ENCODE data around the gene LYST. TPM values are rescaled to one million over a fixed set of nuclear protein-coding genes. Genes with fewer than 3 reads are reported as not detected.

The LYST gene
- total and polyA plus RNA-seq, 4 donors, result 4.1 to 63.3 (median 26.8) TPM

DNA sequence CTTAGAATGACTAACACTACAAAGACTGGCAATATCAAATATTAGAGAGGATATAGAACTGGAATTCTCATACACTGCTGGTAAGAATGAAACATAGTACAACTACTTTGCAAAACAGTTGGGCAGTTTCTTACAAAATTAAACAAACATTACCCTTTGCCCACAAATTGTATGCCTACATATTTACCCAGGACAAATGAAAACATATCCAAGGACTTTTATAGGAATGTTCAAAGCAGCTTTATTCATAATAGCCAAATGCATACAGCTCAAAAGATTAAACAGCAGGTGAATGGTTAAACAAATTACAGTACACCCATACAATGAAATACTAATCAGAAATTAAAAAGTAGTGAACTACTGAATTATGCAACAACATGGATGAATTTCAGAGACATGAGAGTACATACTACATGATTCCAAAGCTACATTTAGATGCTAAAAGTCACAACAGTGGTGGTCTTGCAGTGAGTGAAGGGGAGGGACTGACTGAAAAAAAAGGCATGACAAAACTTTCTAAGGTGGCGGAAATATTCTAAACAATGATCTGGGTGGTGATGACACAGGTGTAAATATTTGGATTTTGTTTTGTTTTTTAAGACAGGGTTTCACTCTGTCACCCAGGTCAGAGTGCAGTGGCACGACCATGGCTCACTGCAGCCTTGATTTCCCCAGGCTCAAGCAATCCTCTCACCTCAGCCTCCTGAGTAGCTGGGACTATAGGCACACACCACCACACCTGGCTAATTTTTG, 40.4 kb downstream of the LYST start:
- H3K9me3 ChIP-seq (ENCODE audit: control insufficient read depth, low read length), result no peaks in the 10 kb centered on the region
- ATAC-seq (ENCODE audit: low FRiP score) (no peak), DNase-seq (no peak)
- H3K4me3 ChIP-seq (ENCODE audit: low read length in 2 of 2), result no peak overlapping the region
- no peak overlapping the region for H3K27ac ChIP-seq (ENCODE audit: low read depth in 1 of 2, low read length in 2 of 2)
- peaks cover 0 to 5% of the 10 kb centered on the region in 2 donors for H3K4me1 ChIP-seq (ENCODE audit: control insufficient read depth in 1 of 2, insufficient read depth in 2 of 2, low read length in 2 of 2)
- peaks cover 0 to 2% of the 10 kb centered on the region in 2 donors for H3K36me3 ChIP-seq (ENCODE audit: control insufficient read depth in 1 of 2, insufficient read depth in 2 of 2, low read length in 1 of 2)
- no peaks in the 10 kb centered on the region for H3K27me3 ChIP-seq (ENCODE audit: control insufficient read depth in 1 of 2, insufficient read depth in 2 of 2, low read length in 1 of 2)
- WGBS, 2 donors, result 93 to 97% methylated on average over 2 of the region's 2 CpGs
- intact Hi-C loops (cut with DNase I), result no loop called here

DNA sequence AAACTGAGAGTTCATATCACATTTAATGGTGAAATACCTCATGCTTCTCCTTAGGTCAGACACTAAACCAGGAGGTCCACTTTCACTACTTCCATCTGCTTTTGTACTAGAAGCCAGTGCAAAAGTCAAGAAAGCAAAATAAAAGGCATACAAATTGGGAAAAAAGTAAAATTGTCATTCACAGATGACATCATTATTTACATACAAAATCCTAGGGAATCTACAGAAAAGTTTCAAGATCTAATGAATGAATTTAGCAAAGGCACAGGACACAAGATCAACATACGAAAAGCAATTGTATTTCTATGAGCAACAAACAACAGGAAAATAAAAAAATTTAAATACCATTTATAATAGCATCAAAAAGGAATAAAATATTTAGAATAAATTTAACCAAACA, 41.5 kb downstream of the LYST start:
- peaks cover 0 to 2% of the 10 kb centered on the region in 2 donors for H3K36me3 ChIP-seq (ENCODE audit: control insufficient read depth in 1 of 2, insufficient read depth in 2 of 2, low read length in 1 of 2)
- no peak overlapping the region for H3K4me3 ChIP-seq (ENCODE audit: low read length in 2 of 2)
- H3K9me3 ChIP-seq (ENCODE audit: control insufficient read depth, low read length), result no peaks in the 10 kb centered on the region
- ATAC-seq (ENCODE audit: low FRiP score) (no peak), DNase-seq (no peak)
- H3K4me1 ChIP-seq (ENCODE audit: control insufficient read depth in 1 of 2, insufficient read depth in 2 of 2, low read length in 2 of 2), result peaks cover 0 to 5% of the 10 kb centered on the region in 2 donors
- H3K27ac ChIP-seq (ENCODE audit: low read depth in 1 of 2, low read length in 2 of 2), result no peak overlapping the region
- WGBS, 2 donors, result 94 to 97% methylated on average over 1 of the region's 1 CpG
- intact Hi-C loops (cut with DNase I), result no loop called here
- no peaks in the 10 kb centered on the region for H3K27me3 ChIP-seq (ENCODE audit: control insufficient read depth in 1 of 2, insufficient read depth in 2 of 2, low read length in 1 of 2)

DNA sequence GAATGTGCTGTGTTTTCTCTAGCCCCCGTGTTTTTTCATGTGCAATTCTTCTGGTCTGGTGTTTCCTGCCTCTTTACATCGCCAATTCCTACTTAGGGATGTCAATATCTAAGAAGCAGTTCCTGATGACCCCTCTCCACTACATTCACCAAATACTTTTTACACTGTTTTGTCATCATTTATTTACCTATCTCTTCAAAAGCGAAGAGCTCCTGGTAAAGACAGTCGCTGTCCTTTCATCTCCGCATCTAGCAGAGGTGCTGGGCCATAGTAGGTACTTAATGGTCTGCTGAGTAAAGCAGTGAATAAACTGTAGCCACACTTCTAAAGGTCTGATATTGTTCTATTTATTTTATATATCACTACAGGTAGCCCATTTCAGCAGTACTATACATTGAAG, 43.0 kb downstream of the LYST start:
- ATAC-seq (ENCODE audit: low FRiP score), result no peak
- H3K4me3 ChIP-seq (ENCODE audit: low read length in 2 of 2), result no peak overlapping the region
- H3K9me3 ChIP-seq (ENCODE audit: control insufficient read depth, low read length), result no peaks in the 10 kb centered on the region
- H3K36me3 ChIP-seq (ENCODE audit: control insufficient read depth in 1 of 2, insufficient read depth in 2 of 2, low read length in 1 of 2), result no peaks in the 10 kb centered on the region
- DNase-seq, result no peak
- H3K27ac ChIP-seq (ENCODE audit: low read depth in 1 of 2, low read length in 2 of 2), result no peak overlapping the region
- H3K27me3 ChIP-seq (ENCODE audit: control insufficient read depth in 1 of 2, insufficient read depth in 2 of 2, low read length in 1 of 2), result no peaks in the 10 kb centered on the region
- WGBS, 2 donors, result 90 to 92% methylated on average over 5 of the region's 5 CpGs
- peaks cover 0 to 5% of the 10 kb centered on the region in 2 donors for H3K4me1 ChIP-seq (ENCODE audit: control insufficient read depth in 1 of 2, insufficient read depth in 2 of 2, low read length in 2 of 2)
- intact Hi-C loops (cut with DNase I), result no loop called here

DNA sequence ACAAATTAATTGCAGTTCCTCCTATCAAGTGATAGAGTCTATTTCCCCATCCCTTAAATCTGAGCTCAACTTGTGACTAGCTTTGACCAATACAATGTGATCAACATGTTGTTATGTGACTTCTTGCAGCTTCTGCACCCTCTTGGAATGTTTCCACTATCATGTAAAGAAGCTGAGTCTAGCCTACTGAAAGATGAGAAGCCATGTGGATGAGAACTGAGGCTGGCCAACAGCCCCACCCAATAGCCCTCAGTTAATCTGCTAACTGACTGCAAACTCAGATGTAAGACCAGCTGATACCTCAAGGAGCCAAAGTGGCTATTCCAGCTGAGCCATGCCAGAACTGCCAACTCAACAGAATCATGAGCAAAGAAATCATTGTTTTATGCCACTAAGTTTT, 44.0 kb downstream of the LYST start:
- Histone ChIP-seq H3K4me1 (ENCODE audit: control insufficient read depth in 1 of 2, insufficient read depth in 2 of 2, low read length in 2 of 2) (peaks cover 0 to 5% of the 10 kb centered on the region in 2 donors), H3K36me3 (ENCODE audit: control insufficient read depth in 1 of 2, insufficient read depth in 2 of 2, low read length in 1 of 2) (no peaks in the 10 kb centered on the region), H3K27me3 (ENCODE audit: control insufficient read depth in 1 of 2, insufficient read depth in 2 of 2, low read length in 1 of 2) (no peaks in the 10 kb centered on the region), H3K27ac (ENCODE audit: low read depth in 1 of 2, low read length in 2 of 2) (no peak overlapping the region), H3K9me3 (ENCODE audit: control insufficient read depth, low read length) (no peaks in the 10 kb centered on the region), H3K4me3 (ENCODE audit: low read length in 2 of 2) (no peak overlapping the region)
- intact Hi-C loops (cut with DNase I), result no loop called here
- DNase-seq, result no peak
- ATAC-seq (ENCODE audit: low FRiP score), result no peak

DNA sequence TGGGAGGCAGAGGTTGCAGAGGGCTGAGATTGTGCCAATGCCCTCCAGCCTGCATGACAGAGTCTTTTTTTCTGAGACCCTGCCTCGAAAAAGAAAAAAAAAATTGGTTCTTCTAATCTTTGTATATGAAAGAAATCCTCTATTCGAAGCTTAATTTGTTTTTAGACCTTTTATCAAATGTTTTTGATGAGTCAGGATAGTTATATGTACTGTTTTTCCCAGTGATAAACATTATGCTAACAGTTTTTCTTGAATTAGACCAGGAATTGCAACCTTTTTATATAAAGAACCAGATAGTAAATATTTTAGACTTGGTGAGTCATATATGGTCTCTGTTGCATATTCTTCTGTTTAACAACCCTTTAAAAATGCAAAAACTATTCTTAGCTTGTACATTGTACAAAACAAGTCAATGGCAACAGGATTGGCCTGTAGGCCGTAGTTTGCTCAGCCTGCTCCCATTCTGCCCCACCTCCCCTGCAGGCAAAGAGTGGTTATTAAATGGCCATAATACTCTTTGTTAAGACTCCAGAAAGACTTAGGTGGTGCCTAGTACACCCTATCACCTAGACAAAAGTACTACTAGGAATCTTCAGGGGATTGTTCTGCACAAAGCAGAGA, 45.2 kb downstream of the LYST start:
- H3K4me1 ChIP-seq (ENCODE audit: control insufficient read depth in 1 of 2, insufficient read depth in 2 of 2, low read length in 2 of 2), result peaks cover 0 to 5% of the 10 kb centered on the region in 2 donors
- H3K27ac ChIP-seq (ENCODE audit: low read depth in 1 of 2, low read length in 2 of 2), result no peak overlapping the region
- no peak for DNase-seq
- H3K9me3 ChIP-seq (ENCODE audit: control insufficient read depth, low read length), result no peaks in the 10 kb centered on the region
- H3K27me3 ChIP-seq (ENCODE audit: control insufficient read depth in 1 of 2, insufficient read depth in 2 of 2, low read length in 1 of 2), result no peaks in the 10 kb centered on the region
- intact Hi-C loops (cut with DNase I), result no loop called here
- H3K4me3 ChIP-seq (ENCODE audit: low read length in 2 of 2), result no peak overlapping the region
- H3K36me3 ChIP-seq (ENCODE audit: control insufficient read depth in 1 of 2, insufficient read depth in 2 of 2, low read length in 1 of 2), result no peaks in the 10 kb centered on the region
- WGBS, 2 donors, result 68 to 74% methylated on average over 3 of the region's 3 CpGs
- ATAC-seq (ENCODE audit: low FRiP score), result no peak

DNA sequence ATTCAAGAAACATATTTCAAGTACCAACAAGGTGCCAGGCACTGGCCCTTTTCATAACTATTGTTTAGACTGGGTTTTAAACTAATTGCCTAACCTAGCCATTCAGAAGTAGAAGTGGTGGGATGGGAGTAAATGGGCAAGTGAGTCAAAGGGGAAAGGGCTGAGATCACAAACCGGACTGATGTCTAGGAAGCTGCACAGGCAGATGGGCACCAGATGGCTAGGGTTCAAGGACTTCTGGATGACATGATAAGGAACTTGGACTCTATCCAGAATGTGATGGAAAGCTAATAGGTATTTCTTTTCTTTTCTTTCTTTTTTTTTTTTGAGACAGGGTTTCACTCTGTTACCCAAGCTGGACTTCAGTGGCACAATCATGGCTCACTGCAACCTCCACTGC, 46.6 kb downstream of the LYST start:
- H3K9me3 ChIP-seq (ENCODE audit: control insufficient read depth, low read length), result no peaks in the 10 kb centered on the region
- no peak for ATAC-seq (ENCODE audit: low FRiP score)
- intact Hi-C loops (cut with DNase I), result no loop called here

DNA sequence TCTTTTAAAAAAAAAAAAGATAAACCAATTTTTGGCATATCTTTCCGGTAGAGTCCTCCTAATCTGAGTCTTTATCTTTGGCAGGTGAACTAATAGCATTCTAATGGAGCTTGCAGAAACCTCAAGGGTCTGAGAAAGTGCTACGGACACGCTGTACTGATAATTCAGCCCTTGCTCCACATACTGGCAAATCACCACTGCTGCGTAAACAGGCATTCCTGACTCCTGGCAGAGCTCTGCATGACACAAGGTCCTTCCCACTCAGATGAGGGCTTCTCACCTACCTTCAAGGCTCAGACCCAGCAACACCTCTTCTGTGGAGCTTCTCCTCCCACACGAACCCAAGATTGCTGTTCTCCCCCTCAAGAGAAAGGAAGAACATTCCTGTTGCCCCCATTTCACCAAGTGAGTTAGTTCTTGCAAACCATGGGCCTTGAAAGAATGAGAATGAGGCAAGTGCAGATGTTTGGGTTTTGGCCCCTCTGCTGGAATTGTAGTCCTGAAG, 48.0 kb downstream of the LYST start:
- WGBS, 2 donors, result 85 to 87% methylated on average over 5 of the region's 5 CpGs
- ATAC-seq (ENCODE audit: low FRiP score) (no peak), DNase-seq (no peak)
- no peaks in the 10 kb centered on the region for H3K9me3 ChIP-seq (ENCODE audit: control insufficient read depth, low read length)
- no peak overlapping the region for H3K27ac ChIP-seq (ENCODE audit: low read depth in 1 of 2, low read length in 2 of 2)
- intact Hi-C loops (cut with DNase I), result no loop called here
- H3K4me3 ChIP-seq (ENCODE audit: low read length in 2 of 2), result no peak overlapping the region
- no peaks in the 10 kb centered on the region for H3K36me3 ChIP-seq (ENCODE audit: control insufficient read depth in 1 of 2, insufficient read depth in 2 of 2, low read length in 1 of 2)
- no peaks in the 10 kb centered on the region for H3K27me3 ChIP-seq (ENCODE audit: control insufficient read depth in 1 of 2, insufficient read depth in 2 of 2, low read length in 1 of 2)
- H3K4me1 ChIP-seq (ENCODE audit: control insufficient read depth in 1 of 2, insufficient read depth in 2 of 2, low read length in 2 of 2), result peaks cover 0 to 5% of the 10 kb centered on the region in 2 donors

More for the DNA sequence above, 46.6 kb downstream of the LYST start:
- Histone ChIP-seq H3K4me3 (ENCODE audit: low read length in 2 of 2) (no peak overlapping the region), H3K36me3 (ENCODE audit: control insufficient read depth in 1 of 2, insufficient read depth in 2 of 2, low read length in 1 of 2) (no peaks in the 10 kb centered on the region), H3K27ac (ENCODE audit: low read depth in 1 of 2, low read length in 2 of 2) (no peak overlapping the region), H3K27me3 (ENCODE audit: control insufficient read depth in 1 of 2, insufficient read depth in 2 of 2, low read length in 1 of 2) (no peaks in the 10 kb centered on the region), H3K4me1 (ENCODE audit: control insufficient read depth in 1 of 2, insufficient read depth in 2 of 2, low read length in 2 of 2) (peaks cover 0 to 5% of the 10 kb centered on the region in 2 donors)
- 95 to 99% methylated on average over 1 of the region's 1 CpG for WGBS, 2 donors
- no peak for DNase-seq

DNA sequence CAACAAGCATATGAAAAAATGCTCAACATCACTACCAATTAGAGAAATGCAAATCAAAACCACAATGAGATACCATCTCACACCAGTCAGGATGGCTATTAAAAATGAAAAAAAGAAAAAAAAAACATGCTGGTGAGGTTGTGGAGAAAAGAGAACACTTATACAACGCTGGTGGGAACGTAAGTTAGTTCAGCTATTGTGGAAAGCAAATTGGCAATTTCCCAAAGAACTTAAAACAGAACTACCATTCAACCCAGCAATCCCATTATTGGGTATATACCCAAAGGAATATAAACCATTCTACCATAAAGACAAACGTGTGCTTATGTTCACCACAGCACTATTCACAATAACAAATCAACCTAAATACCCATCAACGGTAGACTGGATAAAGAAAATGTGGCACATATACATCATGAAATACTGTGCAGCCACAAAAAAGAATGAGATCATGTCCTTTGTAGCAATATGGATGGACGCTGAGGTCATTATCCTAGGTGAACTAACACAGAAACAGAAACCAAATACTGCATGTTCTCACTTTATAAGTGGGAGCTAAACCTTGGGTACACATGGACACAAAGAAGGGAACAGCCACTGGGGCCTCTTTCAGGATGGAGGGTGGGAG, 49.5 kb downstream of the LYST start:
- no peak for DNase-seq
- intact Hi-C loops (cut with DNase I), result no loop called here
- H3K27ac ChIP-seq (ENCODE audit: low read depth in 1 of 2, low read length in 2 of 2), result no peak overlapping the region
- peaks cover 0 to 4% of the 10 kb centered on the region in 2 donors for H3K4me1 ChIP-seq (ENCODE audit: control insufficient read depth in 1 of 2, insufficient read depth in 2 of 2, low read length in 2 of 2)
- no peak for ATAC-seq (ENCODE audit: low FRiP score)
- H3K36me3 ChIP-seq (ENCODE audit: control insufficient read depth in 1 of 2, insufficient read depth in 2 of 2, low read length in 1 of 2), result no peaks in the 10 kb centered on the region
- no peaks in the 10 kb centered on the region for H3K9me3 ChIP-seq (ENCODE audit: control insufficient read depth, low read length)
- no peaks in the 10 kb centered on the region for H3K27me3 ChIP-seq (ENCODE audit: control insufficient read depth in 1 of 2, insufficient read depth in 2 of 2, low read length in 1 of 2)
- H3K4me3 ChIP-seq (ENCODE audit: low read length in 2 of 2), result no peak overlapping the region
- 78 to 85% methylated on average over 5 of the region's 5 CpGs for WGBS, 2 donors
